GM18517 (cell line): ENCODE data around the gene DEFB127.
"Not testable (repeated sequence)": the region's sequence is repeated elsewhere in the genome, so short reads cannot be mapped to it uniquely, and the experiment has no call there.

Experiments used
- ATAC-seq: cut with Tn5 transposase; IDR thresholded peaks from one replicate; pipeline ENCODE4 v1.9.1; 2021; ENCODE audit warnings: mild to moderate bottlenecking, moderate library complexity; ENCODE audit not compliant: unreplicated experiment

Gene DEFB127

GRCh38 chr20:157154-157553, at the start of gene DEFB127:
Gene DEFB127, plus strand, starts transcription at chr20:157454. Its CDS starts 91 bp downstream, at chr20:157545.
- no peak for ATAC-seq

GRCh38 chr20:112396-112795, 44.9 kb upstream of the DEFB127 start:
- no peak for ATAC-seq

GRCh38 chr20:117518-117917, 39.7 kb upstream of the DEFB127 start:
- no peak for ATAC-seq

GRCh38 chr20:129786-130323, 27.4 kb upstream of the DEFB127 start:
- ATAC-seq: not testable (repeated sequence)

DNA sequence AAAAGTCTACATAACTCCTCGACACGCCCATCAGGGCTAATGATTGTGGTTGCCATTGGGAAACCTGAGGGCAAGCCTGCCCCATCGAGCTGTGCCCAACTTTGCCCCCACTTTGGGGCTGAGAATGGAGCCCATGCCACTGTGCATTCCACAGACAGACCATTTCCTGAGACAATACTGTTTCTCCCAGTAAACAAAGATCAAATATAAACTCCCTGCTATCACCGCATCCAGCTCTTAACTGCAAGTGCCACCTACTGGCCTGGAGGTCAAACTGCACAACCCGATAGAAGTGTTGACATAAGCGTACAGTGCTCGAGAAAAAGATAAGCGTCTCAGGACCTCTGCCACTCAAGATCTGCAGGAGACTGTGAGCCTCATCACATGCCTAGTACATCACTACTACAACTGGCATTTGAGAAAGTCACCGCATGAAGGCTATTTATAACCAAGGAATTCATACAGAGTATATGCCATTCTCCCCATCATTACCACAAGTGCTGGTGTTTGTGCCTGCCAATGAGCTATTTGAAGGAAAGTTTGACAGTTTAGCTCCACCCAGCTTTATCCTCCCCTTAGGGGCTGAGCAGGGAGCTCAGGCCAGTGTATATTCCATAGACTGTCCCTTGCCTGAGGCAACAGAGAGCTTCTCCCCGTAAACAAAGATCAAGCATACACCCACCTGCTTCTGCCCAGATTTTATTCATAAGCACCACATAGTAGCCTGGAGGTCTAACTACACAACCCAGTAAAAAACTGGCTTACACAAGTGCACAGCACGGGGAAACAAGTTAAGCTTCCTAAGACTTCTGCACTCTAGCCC, 19.4 kb upstream of the DEFB127 start:
- no peak for ATAC-seq

GRCh38 chr20:142290-142689, 15.0 kb upstream of the DEFB127 start, which contains the start of gene DEFB126:
Gene DEFB126, plus strand, starts transcription at chr20:142590. Its CDS starts 39 bp downstream, at chr20:142629.
- ATAC-seq: no peak

DNA sequence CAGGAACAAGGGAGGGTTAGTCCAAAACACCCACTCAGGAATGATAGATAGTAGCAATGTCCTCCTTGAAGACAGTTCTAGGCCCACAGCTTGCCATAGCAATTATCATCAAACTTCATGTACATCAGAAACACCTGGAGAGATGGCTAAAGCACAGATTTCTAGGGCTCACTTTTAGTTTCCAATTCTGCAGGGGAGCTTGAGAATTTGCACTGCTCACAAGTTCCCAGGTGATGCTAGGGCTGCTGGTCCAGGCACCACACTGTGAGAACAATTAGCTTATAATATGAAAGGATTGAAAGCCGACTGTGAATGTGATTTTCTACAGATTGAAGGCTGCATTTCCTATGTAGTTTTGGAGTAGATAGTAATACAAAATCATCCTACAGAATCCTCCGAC, 11.4 kb upstream of the DEFB127 start:
- ATAC-seq: no peak

DNA sequence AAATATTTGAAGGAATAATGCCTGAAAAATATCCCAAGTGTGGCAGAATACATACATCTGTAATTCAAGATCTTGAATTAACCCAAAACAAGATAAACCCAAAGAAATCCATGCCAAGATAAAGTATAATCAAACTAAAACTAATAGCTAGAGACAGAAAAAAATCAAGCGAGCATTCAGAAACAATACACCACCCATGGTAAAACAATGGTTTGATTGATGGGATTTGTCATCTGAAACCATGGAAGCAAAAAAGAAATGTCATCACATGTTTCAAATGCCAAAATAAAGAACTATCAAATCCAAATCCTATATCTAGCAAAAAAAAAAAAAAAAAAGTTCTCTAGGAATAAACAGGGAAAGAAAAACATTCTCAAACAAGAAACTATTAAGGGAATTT, 5.1 kb upstream of the DEFB127 start:
- no peak for ATAC-seq

- ATAC-seq: no peak
Observed at GRCh38 chr20:164618-165017, 7.4 kb downstream of the DEFB127 start.

GRCh38 chr20:168876-169275, 11.6 kb downstream of the DEFB127 start:
- ATAC-seq: no peak

- ATAC-seq: no peak
Observed at GRCh38 chr20:184288-184687, 27.0 kb downstream of the DEFB127 start.

GRCh38 chr20:187733-188132, 30.5 kb downstream of the DEFB127 start:
- ATAC-seq: no peak

GRCh38 chr20:189611-190010, 32.4 kb downstream of the DEFB127 start, which contains the start of gene DEFB128:
Gene DEFB128, minus strand, starts transcription at chr20:189711. Its CDS starts 88 bp downstream, at chr20:189623.
- ATAC-seq: no peak

GRCh38 chr20:198225-198624, 41.0 kb downstream of the DEFB127 start:
- no peak for ATAC-seq

- no peak for ATAC-seq
Observed at GRCh38 chr20:199996-200395, 42.7 kb downstream of the DEFB127 start.

DNA sequence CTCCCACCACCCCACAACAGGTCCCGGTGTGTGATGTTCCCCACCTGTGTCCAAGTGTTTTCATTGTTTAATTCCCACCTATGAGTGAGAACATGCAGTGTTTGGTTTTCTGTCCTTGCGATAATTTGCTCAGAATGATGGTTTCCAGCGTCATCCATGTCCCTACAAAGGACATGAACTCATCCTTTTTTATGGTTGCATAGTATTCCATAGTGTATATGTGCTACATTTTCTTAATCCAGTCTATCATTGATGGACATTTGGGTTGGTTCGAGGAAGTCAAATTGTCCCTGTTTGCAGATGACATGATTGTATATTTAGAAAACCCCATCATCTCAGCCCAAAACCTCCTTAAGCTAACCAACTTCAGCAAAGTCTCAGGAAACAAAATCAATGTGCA, 46.4 kb downstream of the DEFB127 start:
- ATAC-seq: not testable (repeated sequence)
